GM12878 (cell line): Measurements from ENCODE around the gene ZNF532.

Source experiments
- CTCF ChIP-seq, 3 experiments: IDR thresholded peaks in 2 of 3; conservative IDR thresholded peaks in 1 of 3; 2 replicates each; pipeline ENCODE4 v1.5.1; 2011; ENCODE audit warnings: low read depth in 3 of 3, low read length in 3 of 3, mild to moderate bottlenecking in 3 of 3, control low read depth in 2 of 3, moderate library complexity in 2 of 3, inconsistent platforms in 1 of 3, mixed read lengths in 1 of 3; ENCODE audit not compliant: control insufficient read depth in 2 of 3, insufficient read depth in 1 of 3; ENCODE audit errors: extremely low read depth in 1 of 3
- HDAC2 ChIP-seq: fragments of 200-600 bp; sonication (generic); IDR thresholded peaks from 2 replicates; pipeline ENCODE4 v1.6.1; 2017
- MXI1 ChIP-seq: fragments of 150-350 bp; IDR thresholded peaks from 2 replicates; pipeline ENCODE4 v1.6.1; 2011; ENCODE audit warnings: low read depth, mild to moderate bottlenecking, inconsistent platforms, low read length, improper control_type of control experiment

- TF ChIP-seq CTCF (IDR thresholded peaks at IDR 0.05 in 2 of 3, conservative IDR thresholded peaks at IDR 0.05 in 1 of 3; ENCODE audit: control insufficient read depth in 2 of 3, extremely low read depth in 1 of 3, insufficient read depth in 1 of 3, low read depth in 3 of 3, low read length in 3 of 3) (no peak), MXI1 (no peak), HDAC2 (no peak)
These were observed 112.5 kb downstream of the ZNF532 start for GRCh38 chr18:58977223-58977622.
